Erythroblast (primary cell): ENCODE data around the gene AFG1L.

ENCODE experiments used
- GATA1 ChIP-seq: IDR thresholded peaks from 2 replicates; pipeline ENCODE4 v1.6.1; 2011; ENCODE audit warnings: low read depth, mild to moderate bottlenecking, control low read depth, low read length, moderate library complexity
- POLR2A ChIP-seq: IDR thresholded peaks from 2 replicates; pipeline ENCODE4 v1.6.1; 2011; ENCODE audit warnings: mild to moderate bottlenecking, low read length

- no peak for TF ChIP-seq POLR2A
- no peak for TF ChIP-seq GATA1
Measured at GRCh38 chr6:108518714-108519576, 224.1 kb downstream of the AFG1L start.
